IMR-90 (cell line): Measurements from ENCODE around the gene BRAT1.

Source experiments
- BHLHE40 ChIP-seq: fragments of 150-350 bp; IDR thresholded peaks from 2 replicates; pipeline ENCODE4 v1.6.1; 2016; ENCODE audit warnings: mild to moderate bottlenecking, low read depth, low read length
- CEBPB ChIP-seq: IDR thresholded peaks from 2 replicates; pipeline ENCODE4 v1.6.1; 2012; ENCODE audit warnings: low read depth, low read length, improper control_type of control experiment
- ELK1 ChIP-seq: fragments of 150-350 bp; IDR thresholded peaks from 2 replicates; pipeline ENCODE4 v1.6.1; 2016; ENCODE audit warnings: low read depth, mild to moderate bottlenecking, low read length, moderate library complexity, borderline replicate concordance
- MAFK ChIP-seq: IDR thresholded peaks from 2 replicates; pipeline ENCODE4 v1.6.1; 2012; ENCODE audit warnings: low read depth, low read length, improper control_type of control experiment
- MAZ ChIP-seq: IDR thresholded peaks from 2 replicates; pipeline ENCODE4 v1.6.1; 2012; ENCODE audit warnings: low read depth, mild to moderate bottlenecking, low read length, improper control_type of control experiment, moderate library complexity, borderline replicate concordance
- POLR2A ChIP-seq: IDR thresholded peaks from 2 replicates; pipeline ENCODE4 v1.6.1; 2012; ENCODE audit warnings: mild to moderate bottlenecking, low read depth, low read length
- RAD21 ChIP-seq: IDR thresholded peaks from 2 replicates; pipeline ENCODE4 v1.6.1; 2012; ENCODE audit warnings: low read length, improper control_type of control experiment
- RCOR1 ChIP-seq: IDR thresholded peaks from 2 replicates; pipeline ENCODE4 v1.6.1; 2012; ENCODE audit warnings: mild to moderate bottlenecking, low read length, improper control_type of control experiment; ENCODE audit not compliant: insufficient replicate concordance
- RFX5 ChIP-seq: IDR thresholded peaks from 2 replicates; pipeline ENCODE4 v1.8.0; 2012; ENCODE audit warnings: low read depth, mild to moderate bottlenecking, low read length, moderate library complexity
- SMC3 ChIP-seq: fragments of 150-350 bp; IDR thresholded peaks from 2 replicates; pipeline ENCODE4 v1.6.1; 2016; ENCODE audit warnings: low read depth, mild to moderate bottlenecking, antibody characterized with exemption, low read length, moderate library complexity
- TF ChIP-seq, protein P1 (sequence below): conservative IDR thresholded peaks from 2 replicates; pipeline ENCODE4 v1.5.1; 2012; ENCODE audit warnings: mild to moderate bottlenecking, low read depth, low read length, improper control_type of control experiment

DNA sequence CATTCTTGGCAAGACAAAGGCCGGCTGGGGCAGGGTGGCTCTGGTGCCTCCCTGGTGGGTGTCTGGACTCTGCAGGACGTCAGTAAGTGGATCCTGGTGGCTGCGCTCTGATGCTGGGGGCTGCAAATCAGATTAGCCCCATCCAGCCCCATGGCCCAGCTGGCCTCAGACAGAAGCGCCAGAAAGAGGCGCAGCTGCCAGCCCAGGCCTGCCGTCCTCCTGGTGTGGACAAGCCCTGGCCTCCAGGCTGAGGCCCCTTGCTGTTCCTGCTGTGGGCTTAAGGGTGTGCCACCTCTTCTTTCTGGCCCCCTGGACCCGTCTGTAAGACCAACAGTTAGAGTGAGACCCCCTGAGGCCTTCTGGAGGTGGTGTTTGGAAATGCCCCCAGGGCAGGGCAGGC lies 41.6 kb downstream of the BRAT1 start:
- no peak for TF ChIP-seq CEBPB
- TF ChIP-seq, protein P1, sequence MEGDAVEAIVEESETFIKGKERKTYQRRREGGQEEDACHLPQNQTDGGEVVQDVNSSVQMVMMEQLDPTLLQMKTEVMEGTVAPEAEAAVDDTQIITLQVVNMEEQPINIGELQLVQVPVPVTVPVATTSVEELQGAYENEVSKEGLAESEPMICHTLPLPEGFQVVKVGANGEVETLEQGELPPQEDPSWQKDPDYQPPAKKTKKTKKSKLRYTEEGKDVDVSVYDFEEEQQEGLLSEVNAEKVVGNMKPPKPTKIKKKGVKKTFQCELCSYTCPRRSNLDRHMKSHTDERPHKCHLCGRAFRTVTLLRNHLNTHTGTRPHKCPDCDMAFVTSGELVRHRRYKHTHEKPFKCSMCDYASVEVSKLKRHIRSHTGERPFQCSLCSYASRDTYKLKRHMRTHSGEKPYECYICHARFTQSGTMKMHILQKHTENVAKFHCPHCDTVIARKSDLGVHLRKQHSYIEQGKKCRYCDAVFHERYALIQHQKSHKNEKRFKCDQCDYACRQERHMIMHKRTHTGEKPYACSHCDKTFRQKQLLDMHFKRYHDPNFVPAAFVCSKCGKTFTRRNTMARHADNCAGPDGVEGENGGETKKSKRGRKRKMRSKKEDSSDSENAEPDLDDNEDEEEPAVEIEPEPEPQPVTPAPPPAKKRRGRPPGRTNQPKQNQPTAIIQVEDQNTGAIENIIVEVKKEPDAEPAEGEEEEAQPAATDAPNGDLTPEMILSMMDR = no peak
- no peak for TF ChIP-seq POLR2A
- no peak for TF ChIP-seq BHLHE40
- no peak for TF ChIP-seq RFX5
- TF ChIP-seq MAFK = no peak
- TF ChIP-seq SMC3 = no peak
- no peak for TF ChIP-seq ELK1
- TF ChIP-seq RAD21 = no peak
- no peak for TF ChIP-seq RCOR1
- TF ChIP-seq MAZ = no peak
